Measurements from ENCODE around the gene VWA5B2. TPM values are rescaled to one million over a fixed set of nuclear protein-coding genes. Genes with fewer than 3 reads are reported as not detected.

The VWA5B2 gene
- polyA plus RNA-seq, 1 donor from 2014 or later = 0.33 TPM

DNA sequence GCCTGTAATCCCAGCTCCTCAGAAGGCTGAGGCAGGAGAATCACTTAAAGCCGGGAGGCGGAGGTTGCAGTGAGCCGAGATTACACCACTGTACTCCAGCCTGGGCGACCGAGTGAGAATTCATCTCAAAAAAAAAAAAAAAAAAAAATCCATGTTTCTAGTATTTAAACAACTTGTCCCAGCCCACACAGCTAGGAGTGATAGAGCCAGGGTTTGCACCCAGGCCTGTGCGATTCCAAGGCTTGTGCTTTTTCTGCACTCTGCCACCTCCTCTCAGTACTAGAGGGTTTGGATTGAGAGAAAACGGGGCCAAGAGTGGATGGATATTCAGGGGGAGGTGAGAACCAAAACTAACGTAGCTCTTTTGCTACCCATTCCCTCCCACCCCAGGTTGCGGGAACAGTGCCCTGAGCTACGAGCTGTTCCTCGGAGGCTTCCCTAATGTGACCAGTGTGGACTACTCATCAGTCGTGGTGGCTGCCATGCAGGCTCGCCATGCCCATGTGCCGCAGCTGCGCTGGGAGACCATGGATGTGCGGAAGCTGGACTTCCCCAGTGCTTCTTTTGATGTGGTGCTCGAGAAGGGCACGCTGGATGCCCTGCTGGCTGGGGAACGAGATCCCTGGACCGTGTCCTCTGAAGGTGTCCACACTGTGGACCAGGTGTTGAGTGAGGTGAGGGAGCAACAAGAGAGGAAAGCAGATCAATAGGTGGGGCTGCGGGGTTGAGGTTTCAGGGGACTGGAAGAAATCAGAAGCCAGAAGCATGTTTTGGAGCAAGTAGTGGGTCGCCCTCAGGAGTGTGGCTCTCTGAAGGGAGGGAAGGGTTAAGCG is 27.9 kb downstream of the VWA5B2 start:
- H3K36me3 ChIP-seq (ENCODE audit: insufficient read depth, low read length) = no peaks in the 10 kb centered on the region
- H3F3A ChIP-seq (ENCODE audit: insufficient read depth, low read length, poor library complexity, severe bottlenecking) = no peaks in the 10 kb centered on the region
- H4K20me1 ChIP-seq (ENCODE audit: insufficient read depth) = no peaks in the 10 kb centered on the region
- no peak overlapping the region for H3K9ac ChIP-seq (ENCODE audit: low read length)
- no peak overlapping the region for H3K4me3 ChIP-seq (ENCODE audit: low read length)
- H3K9me2 ChIP-seq (ENCODE audit: insufficient read depth, low read length) = no peaks in the 10 kb centered on the region
- no peak overlapping the region for H2AFZ ChIP-seq (ENCODE audit: low read depth, low read length)
- TF ChIP-seq SMC3 (conservative IDR thresholded peaks at IDR 0.05; ENCODE audit: poor library complexity) (no peak), POLR2AphosphoS5 (IDR thresholded peaks at IDR 0.05) (no peak), EP300 (conservative IDR thresholded peaks at IDR 0.05; ENCODE audit: poor library complexity, severe bottlenecking) (no peak), EZH2 (IDR thresholded peaks at IDR 0.05; ENCODE audit: borderline replicate concordance, insufficient read depth, low read length, poor library complexity, severe bottlenecking) (no peak), MXI1 (conservative IDR thresholded peaks at IDR 0.05; ENCODE audit: poor library complexity, severe bottlenecking) (no peak)
- TF ChIP-seq, protein P1, sequence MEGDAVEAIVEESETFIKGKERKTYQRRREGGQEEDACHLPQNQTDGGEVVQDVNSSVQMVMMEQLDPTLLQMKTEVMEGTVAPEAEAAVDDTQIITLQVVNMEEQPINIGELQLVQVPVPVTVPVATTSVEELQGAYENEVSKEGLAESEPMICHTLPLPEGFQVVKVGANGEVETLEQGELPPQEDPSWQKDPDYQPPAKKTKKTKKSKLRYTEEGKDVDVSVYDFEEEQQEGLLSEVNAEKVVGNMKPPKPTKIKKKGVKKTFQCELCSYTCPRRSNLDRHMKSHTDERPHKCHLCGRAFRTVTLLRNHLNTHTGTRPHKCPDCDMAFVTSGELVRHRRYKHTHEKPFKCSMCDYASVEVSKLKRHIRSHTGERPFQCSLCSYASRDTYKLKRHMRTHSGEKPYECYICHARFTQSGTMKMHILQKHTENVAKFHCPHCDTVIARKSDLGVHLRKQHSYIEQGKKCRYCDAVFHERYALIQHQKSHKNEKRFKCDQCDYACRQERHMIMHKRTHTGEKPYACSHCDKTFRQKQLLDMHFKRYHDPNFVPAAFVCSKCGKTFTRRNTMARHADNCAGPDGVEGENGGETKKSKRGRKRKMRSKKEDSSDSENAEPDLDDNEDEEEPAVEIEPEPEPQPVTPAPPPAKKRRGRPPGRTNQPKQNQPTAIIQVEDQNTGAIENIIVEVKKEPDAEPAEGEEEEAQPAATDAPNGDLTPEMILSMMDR (IDR thresholded peaks at IDR 0.05; ENCODE audit: poor library complexity, severe bottlenecking) = no peak
- TF ChIP-seq, protein P2, sequence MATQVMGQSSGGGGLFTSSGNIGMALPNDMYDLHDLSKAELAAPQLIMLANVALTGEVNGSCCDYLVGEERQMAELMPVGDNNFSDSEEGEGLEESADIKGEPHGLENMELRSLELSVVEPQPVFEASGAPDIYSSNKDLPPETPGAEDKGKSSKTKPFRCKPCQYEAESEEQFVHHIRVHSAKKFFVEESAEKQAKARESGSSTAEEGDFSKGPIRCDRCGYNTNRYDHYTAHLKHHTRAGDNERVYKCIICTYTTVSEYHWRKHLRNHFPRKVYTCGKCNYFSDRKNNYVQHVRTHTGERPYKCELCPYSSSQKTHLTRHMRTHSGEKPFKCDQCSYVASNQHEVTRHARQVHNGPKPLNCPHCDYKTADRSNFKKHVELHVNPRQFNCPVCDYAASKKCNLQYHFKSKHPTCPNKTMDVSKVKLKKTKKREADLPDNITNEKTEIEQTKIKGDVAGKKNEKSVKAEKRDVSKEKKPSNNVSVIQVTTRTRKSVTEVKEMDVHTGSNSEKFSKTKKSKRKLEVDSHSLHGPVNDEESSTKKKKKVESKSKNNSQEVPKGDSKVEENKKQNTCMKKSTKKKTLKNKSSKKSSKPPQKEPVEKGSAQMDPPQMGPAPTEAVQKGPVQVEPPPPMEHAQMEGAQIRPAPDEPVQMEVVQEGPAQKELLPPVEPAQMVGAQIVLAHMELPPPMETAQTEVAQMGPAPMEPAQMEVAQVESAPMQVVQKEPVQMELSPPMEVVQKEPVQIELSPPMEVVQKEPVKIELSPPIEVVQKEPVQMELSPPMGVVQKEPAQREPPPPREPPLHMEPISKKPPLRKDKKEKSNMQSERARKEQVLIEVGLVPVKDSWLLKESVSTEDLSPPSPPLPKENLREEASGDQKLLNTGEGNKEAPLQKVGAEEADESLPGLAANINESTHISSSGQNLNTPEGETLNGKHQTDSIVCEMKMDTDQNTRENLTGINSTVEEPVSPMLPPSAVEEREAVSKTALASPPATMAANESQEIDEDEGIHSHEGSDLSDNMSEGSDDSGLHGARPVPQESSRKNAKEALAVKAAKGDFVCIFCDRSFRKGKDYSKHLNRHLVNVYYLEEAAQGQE (IDR thresholded peaks at IDR 0.05; ENCODE audit: borderline replicate concordance) = no peak
- H3K79me2 ChIP-seq (replicated peaks; ENCODE audit: insufficient read depth, low read length) = no peaks in the 10 kb centered on the region
- H3K9me3 ChIP-seq (ENCODE audit: low read length) = no peaks in the 10 kb centered on the region
- H3K27me3 ChIP-seq (ENCODE audit: insufficient read depth, low read depth, low read length) = peaks cover 34% of the 10 kb centered on the region
- no peak overlapping the region for H3K4me2 ChIP-seq (ENCODE audit: low read length)
- H3K27ac ChIP-seq (ENCODE audit: low read length) = no peak overlapping the region

DNA sequence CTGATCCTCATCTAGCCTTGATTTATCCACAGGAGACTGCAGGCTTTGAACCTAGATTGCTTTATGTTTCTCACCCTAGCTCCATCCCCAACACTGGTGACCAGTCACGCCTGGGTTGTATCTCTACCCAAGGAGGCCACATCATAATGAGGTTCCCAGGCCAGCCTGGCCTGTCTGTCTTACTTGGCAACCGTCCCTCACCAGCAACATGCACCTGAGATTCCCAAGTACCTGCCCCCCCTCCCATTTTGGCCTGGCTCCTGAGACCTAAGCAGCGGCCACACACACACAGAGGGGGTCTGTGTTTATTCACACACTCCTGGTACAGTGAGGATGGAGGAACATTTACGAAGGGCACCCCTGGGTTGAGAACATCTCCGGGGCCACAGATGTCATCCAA is 29.5 kb downstream of the VWA5B2 start:
- no peaks in the 10 kb centered on the region for H4K20me1 ChIP-seq (ENCODE audit: insufficient read depth)
- no peak overlapping the region for H3K27ac ChIP-seq (ENCODE audit: low read length)
- H3K9ac ChIP-seq (ENCODE audit: low read length) = peak overlapping the region; percentile 22
- H3K79me2 ChIP-seq (replicated peaks; ENCODE audit: insufficient read depth, low read length) = no peaks in the 10 kb centered on the region
- peak overlapping the region; percentile 54 for H3K4me3 ChIP-seq (ENCODE audit: low read length)
- H3K4me2 ChIP-seq (ENCODE audit: low read length) = no peak overlapping the region
- H3K9me3 ChIP-seq (ENCODE audit: low read length) = no peaks in the 10 kb centered on the region
- peaks cover 47% of the 10 kb centered on the region for H3K27me3 ChIP-seq (ENCODE audit: insufficient read depth, low read depth, low read length)
- H2AFZ ChIP-seq (ENCODE audit: low read depth, low read length) = no peak overlapping the region
- TF ChIP-seq TAF1 (IDR thresholded peaks at IDR 0.05; ENCODE audit: low read depth) = no peak
- no peak for TF ChIP-seq MXI1 (conservative IDR thresholded peaks at IDR 0.05; ENCODE audit: poor library complexity, severe bottlenecking)
- TF ChIP-seq POLR2AphosphoS5 (IDR thresholded peaks at IDR 0.05) = no peak
- TF ChIP-seq SMC3 (conservative IDR thresholded peaks at IDR 0.05; ENCODE audit: poor library complexity) = no peak
- TF ChIP-seq, protein P2 (IDR thresholded peaks at IDR 0.05; ENCODE audit: borderline replicate concordance) = no peak
- TF ChIP-seq, protein P1 (IDR thresholded peaks at IDR 0.05; ENCODE audit: poor library complexity, severe bottlenecking) = no peak
- no peak for TF ChIP-seq EZH2 (IDR thresholded peaks at IDR 0.05; ENCODE audit: borderline replicate concordance, insufficient read depth, low read length, poor library complexity, severe bottlenecking)
- no peak for TF ChIP-seq RAD21 (conservative IDR thresholded peaks at IDR 0.05)
- TF ChIP-seq EP300 (conservative IDR thresholded peaks at IDR 0.05; ENCODE audit: poor library complexity, severe bottlenecking) = no peak
- no peaks in the 10 kb centered on the region for H3K36me3 ChIP-seq (ENCODE audit: insufficient read depth, low read length)
- H3K9me2 ChIP-seq (ENCODE audit: insufficient read depth, low read length) = no peaks in the 10 kb centered on the region
- H3F3A ChIP-seq (ENCODE audit: insufficient read depth, low read length, poor library complexity, severe bottlenecking) = no peaks in the 10 kb centered on the region

All from neural cell (in vitro differentiated cells).